Measurements from ENCODE around the gene MAGEB3. TPM values are rescaled to one million over a fixed set of nuclear protein-coding genes. Genes with fewer than 3 reads are reported as not detected.

Gene MAGEB3
- total RNA-seq, 1 experiment from 2014 or later, result not detected

GRCh38 chrX:30219372-30219771 is 11.1 kb upstream of the MAGEB3 start:
- DNase-seq (ENCODE audit: low read depth, low spot score) (no peak), ATAC-seq (no peak)
- no peak for TF ChIP-seq ZFX (IDR thresholded peaks at IDR 0.05)
- no peak for TF ChIP-seq SIN3A (IDR thresholded peaks at IDR 0.05; ENCODE audit: low read depth)
- TF ChIP-seq ZBTB33 (IDR thresholded peaks at IDR 0.05; ENCODE audit: extremely low read depth, insufficient replicate concordance, low read length), result no peak
- no peak for TF ChIP-seq JUND (IDR thresholded peaks at IDR 0.05)
- TF ChIP-seq CEBPB (IDR thresholded peaks at IDR 0.05; ENCODE audit: low read depth), result no peak
- TF ChIP-seq RAD21 (IDR thresholded peaks at IDR 0.05; ENCODE audit: low read depth), result no peak
- Histone ChIP-seq H3K79me2 (ENCODE audit: insufficient read depth, low read length) (peaks cover 44% of the 10 kb centered on the region), H3K4me2 (ENCODE audit: low read length) (no peak overlapping the region), H3K4me1 (ENCODE audit: control insufficient read depth in 1 of 2, insufficient read depth in 2 of 2, low read length in 2 of 2) (peaks cover 0 to 8% of the 10 kb centered on the region in 2 experiments; a peak in 2 of 4 replicates), H3K27me3 (ENCODE audit: insufficient read depth, low read length) (no peaks in the 10 kb centered on the region), H3K9me2 (ENCODE audit: insufficient read depth) (no peaks in the 10 kb centered on the region), H3K27ac (ENCODE audit: low read depth, low read length) (no peak overlapping the region), H3K4me3 (replicated peaks in 1 of 2; ENCODE audit: low read depth in 1 of 2, low read length in 2 of 2) (no peak overlapping the region), H3K36me3 (ENCODE audit: control insufficient read depth in 1 of 2, insufficient read depth in 2 of 2, low read length in 2 of 2) (peaks cover 0 to 3% of the 10 kb centered on the region in 2 experiments; a peak in 2 of 4 replicates), H2AFZ (ENCODE audit: low read depth, low read length, poor library complexity, severe bottlenecking) (no peak overlapping the region), H3K9me3 (ENCODE audit: control insufficient read depth in 1 of 2, insufficient read depth in 1 of 2, low read depth in 1 of 2, low read length in 2 of 2) (no peaks in the 10 kb centered on the region), H3K9ac (ENCODE audit: low read length) (no peak overlapping the region), H4K20me1 (ENCODE audit: insufficient read depth) (no peaks in the 10 kb centered on the region)
- intact Hi-C loops (cut with micrococcal nuclease), result no loop called here
- CTCF ChIA-PET, result no interaction called here
- RAD21 ChIA-PET (ENCODE audit: low non-redundant PET in 1 of 2, low total read pairs in 2 of 2, uncharacterized antibody in 2 of 2, unreplicated experiment in 2 of 2), result no interaction called here
- BruUV-seq (replicated peaks), result TSS peak; percentile 14
- POLR2A ChIA-PET, result no interaction called here

GRCh38 chrX:30220661-30221060 is 9.8 kb upstream of the MAGEB3 start:
- ChIA-PET RAD21 (ENCODE audit: low non-redundant PET in 1 of 2, low total read pairs in 2 of 2, uncharacterized antibody in 2 of 2, unreplicated experiment in 2 of 2) (no interaction called here), POLR2A (interaction anchor here (0.7 kb wide), 1 partner anchor 263 kb away, joined by 5 read pairs; no protein-coding TSS in a partner anchor), CTCF (no interaction called here)
- Histone ChIP-seq H3K9me2 (ENCODE audit: insufficient read depth) (no peaks in the 10 kb centered on the region), H3K36me3 (ENCODE audit: control insufficient read depth in 1 of 2, insufficient read depth in 2 of 2, low read length in 2 of 2) (peaks cover 0 to 3% of the 10 kb centered on the region in 2 experiments; a peak in 2 of 4 replicates), H3K4me1 (ENCODE audit: control insufficient read depth in 1 of 2, insufficient read depth in 2 of 2, low read length in 2 of 2) (peaks cover 0 to 3% of the 10 kb centered on the region in 2 experiments; a peak in 1 of 4 replicates), H3K9me3 (ENCODE audit: control insufficient read depth in 1 of 2, insufficient read depth in 1 of 2, low read depth in 1 of 2, low read length in 2 of 2) (no peaks in the 10 kb centered on the region), H3K9ac (ENCODE audit: low read length) (no peak overlapping the region), H2AFZ (ENCODE audit: low read depth, low read length, poor library complexity, severe bottlenecking) (no peak overlapping the region), H3K4me3 (replicated peaks in 1 of 2; ENCODE audit: low read depth in 1 of 2, low read length in 2 of 2) (no peak overlapping the region), H3K27ac (ENCODE audit: low read depth, low read length) (no peak overlapping the region), H3K27me3 (ENCODE audit: insufficient read depth, low read length) (no peaks in the 10 kb centered on the region), H4K20me1 (ENCODE audit: insufficient read depth) (no peaks in the 10 kb centered on the region), H3K79me2 (ENCODE audit: insufficient read depth, low read length) (peaks cover 40% of the 10 kb centered on the region), H3K4me2 (ENCODE audit: low read length) (no peak overlapping the region)
- no TSS peak for BruUV-seq (replicated peaks)
- DNase-seq (ENCODE audit: low read depth, low spot score) (no peak), ATAC-seq (no peak)
- intact Hi-C loops (cut with micrococcal nuclease), result no loop called here
- TF ChIP-seq EZH2phosphoT487 (IDR thresholded peaks at IDR 0.05; ENCODE audit: borderline replicate concordance), result no peak
- no peak for TF ChIP-seq MAX (IDR thresholded peaks at IDR 0.05)
- TF ChIP-seq RAD21 (IDR thresholded peaks at IDR 0.05; ENCODE audit: low read depth), result no peak
- no peak for TF ChIP-seq SIN3A (IDR thresholded peaks at IDR 0.05; ENCODE audit: low read depth)
- TF ChIP-seq POLR2A (IDR thresholded peaks at IDR 0.05; ENCODE audit: borderline replicate concordance, extremely low read depth, insufficient read depth, insufficient read length), result no peak
- TF ChIP-seq ATF3 (IDR thresholded peaks at IDR 0.05), result no peak
- no peak for TF ChIP-seq TCF7L2 (IDR thresholded peaks at IDR 0.05; ENCODE audit: borderline replicate concordance, extremely low read depth, insufficient read depth, insufficient read length)
